ENCODE results near the gene CTSW.
A peak's percentile ranks its signal among the peaks of the same experiment; 100 is the strongest.

- TF ChIP-seq RAD21 (IDR thresholded peaks at IDR 0.05; ENCODE audit: low read length) (peak; percentile 28; the same call in 1 of the 2 replicates), CTCF (conservative IDR thresholded peaks at IDR 0.05; ENCODE audit: low read depth, low read length) (no peak), POLR2A (IDR thresholded peaks at IDR 0.05; ENCODE audit: low read depth, low read length) (peak; percentile 50; the same call in 1 of the 2 replicates), USF2 (IDR thresholded peaks at IDR 0.05; ENCODE audit: low read depth, low read length) (no peak), ELK1 (IDR thresholded peaks at IDR 0.05; ENCODE audit: borderline replicate concordance, low read depth, low read length) (no peak), MAFK (IDR thresholded peaks at IDR 0.05; ENCODE audit: low read depth, low read length) (no peak), NFE2L2 (IDR thresholded peaks at IDR 0.05; ENCODE audit: low read depth, low read length) (no peak), RFX5 (IDR thresholded peaks at IDR 0.05; ENCODE audit: low read depth, low read length) (no peak), CEBPB (IDR thresholded peaks at IDR 0.05; ENCODE audit: low read depth, low read length) (no peak), SMC3 (IDR thresholded peaks at IDR 0.05; ENCODE audit: low read depth, low read length) (no peak), RCOR1 (IDR thresholded peaks at IDR 0.05; ENCODE audit: insufficient replicate concordance, low read length) (no peak), BHLHE40 (IDR thresholded peaks at IDR 0.05; ENCODE audit: low read depth, low read length) (no peak), CHD1 (IDR thresholded peaks at IDR 0.05; ENCODE audit: low read depth, low read length) (no peak), MXI1 (IDR thresholded peaks at IDR 0.05; ENCODE audit: borderline replicate concordance, low read depth, low read length) (no peak)
These were observed 35.6 kb downstream of the CTSW start for GRCh38 chr11:65915101-65915820.

Data from IMR-90 (cell line).